GM12873 (cell line): Measurements from ENCODE around the gene ZMPSTE24.

Experiments used
- TF ChIP-seq, protein P1 (sequence below): IDR thresholded peaks from 2 replicates; pipeline ENCODE4 v1.5.1; 2012; ENCODE audit warnings: low read depth, mild to moderate bottlenecking, moderate library complexity, low read length, control low read depth; ENCODE audit not compliant: insufficient read depth; ENCODE audit errors: missing control alignments

ZMPSTE24 gene

DNA sequence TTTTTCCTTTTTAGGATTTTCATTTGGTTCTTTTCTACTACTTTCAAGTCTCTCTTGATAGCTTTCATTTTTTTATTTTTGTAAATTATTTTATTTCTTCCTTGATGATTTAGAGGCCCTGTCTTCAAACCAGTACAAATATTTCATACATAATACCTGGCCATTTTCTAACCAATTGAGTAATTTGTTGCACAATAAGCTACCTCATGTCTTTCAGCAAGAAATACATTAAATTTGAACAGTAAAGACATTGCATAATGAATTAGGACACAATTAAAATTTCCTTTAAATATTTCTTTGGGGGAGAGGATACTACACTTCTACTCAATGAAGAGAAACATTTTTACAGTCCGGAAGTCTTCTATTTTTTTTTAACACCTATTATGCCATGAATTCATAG is 74.7 kb downstream of the ZMPSTE24 start:
- TF ChIP-seq, protein P1, sequence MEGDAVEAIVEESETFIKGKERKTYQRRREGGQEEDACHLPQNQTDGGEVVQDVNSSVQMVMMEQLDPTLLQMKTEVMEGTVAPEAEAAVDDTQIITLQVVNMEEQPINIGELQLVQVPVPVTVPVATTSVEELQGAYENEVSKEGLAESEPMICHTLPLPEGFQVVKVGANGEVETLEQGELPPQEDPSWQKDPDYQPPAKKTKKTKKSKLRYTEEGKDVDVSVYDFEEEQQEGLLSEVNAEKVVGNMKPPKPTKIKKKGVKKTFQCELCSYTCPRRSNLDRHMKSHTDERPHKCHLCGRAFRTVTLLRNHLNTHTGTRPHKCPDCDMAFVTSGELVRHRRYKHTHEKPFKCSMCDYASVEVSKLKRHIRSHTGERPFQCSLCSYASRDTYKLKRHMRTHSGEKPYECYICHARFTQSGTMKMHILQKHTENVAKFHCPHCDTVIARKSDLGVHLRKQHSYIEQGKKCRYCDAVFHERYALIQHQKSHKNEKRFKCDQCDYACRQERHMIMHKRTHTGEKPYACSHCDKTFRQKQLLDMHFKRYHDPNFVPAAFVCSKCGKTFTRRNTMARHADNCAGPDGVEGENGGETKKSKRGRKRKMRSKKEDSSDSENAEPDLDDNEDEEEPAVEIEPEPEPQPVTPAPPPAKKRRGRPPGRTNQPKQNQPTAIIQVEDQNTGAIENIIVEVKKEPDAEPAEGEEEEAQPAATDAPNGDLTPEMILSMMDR = no peak

DNA sequence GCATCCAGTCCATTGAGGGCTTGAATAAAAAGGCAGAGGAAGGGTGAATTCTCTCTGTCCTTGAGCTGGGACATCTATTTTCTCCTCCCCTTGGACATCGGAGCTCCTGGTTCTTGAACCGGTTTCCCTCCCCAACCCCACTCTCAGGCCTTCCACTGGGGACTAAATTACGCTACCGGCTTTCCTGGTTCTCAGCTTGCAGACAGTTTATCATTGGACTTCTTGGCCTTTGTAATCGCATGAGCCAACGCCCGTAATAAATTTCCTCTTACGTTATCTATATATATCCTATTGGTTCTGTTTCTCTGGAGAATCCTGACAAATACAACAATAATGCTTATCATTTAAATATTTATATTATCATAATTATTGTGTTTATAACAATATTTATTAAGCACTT is 79.4 kb downstream of the ZMPSTE24 start:
- TF ChIP-seq, protein P1 = no peak

DNA sequence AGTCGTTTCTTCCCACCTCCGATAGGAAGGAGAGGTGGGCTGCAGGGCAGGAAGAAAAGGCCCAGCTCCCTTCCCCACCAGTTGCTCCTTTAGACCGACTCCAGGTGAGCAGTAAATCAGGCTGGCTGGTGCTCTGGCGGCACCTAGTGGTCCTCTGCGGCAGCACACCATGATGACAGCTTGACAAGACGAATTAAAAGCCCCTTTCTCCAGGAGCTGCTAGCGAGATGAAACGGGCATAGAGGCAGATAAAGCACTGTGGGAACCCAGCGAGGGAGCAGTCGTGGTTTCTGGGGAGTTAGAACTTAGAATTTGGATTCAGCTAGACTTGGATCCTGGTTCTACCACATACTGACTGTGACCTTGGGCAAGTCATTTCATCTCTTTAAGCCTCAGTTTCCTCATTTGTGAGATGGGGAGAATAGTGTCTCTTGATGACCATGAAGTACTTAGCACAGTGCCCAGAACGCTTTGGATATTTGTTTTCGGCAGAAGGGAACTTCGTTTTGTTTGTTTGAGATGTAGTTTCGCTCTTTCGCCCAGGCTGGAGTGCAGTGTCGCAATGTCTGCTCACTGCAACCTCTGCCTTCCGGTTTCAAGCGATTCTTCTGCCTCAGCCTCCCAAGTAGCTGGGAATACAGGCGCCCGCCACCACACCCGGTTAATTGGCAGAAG is 80.8 kb downstream of the ZMPSTE24 start:
- TF ChIP-seq, protein P1 = peak; percentile 100

DNA sequence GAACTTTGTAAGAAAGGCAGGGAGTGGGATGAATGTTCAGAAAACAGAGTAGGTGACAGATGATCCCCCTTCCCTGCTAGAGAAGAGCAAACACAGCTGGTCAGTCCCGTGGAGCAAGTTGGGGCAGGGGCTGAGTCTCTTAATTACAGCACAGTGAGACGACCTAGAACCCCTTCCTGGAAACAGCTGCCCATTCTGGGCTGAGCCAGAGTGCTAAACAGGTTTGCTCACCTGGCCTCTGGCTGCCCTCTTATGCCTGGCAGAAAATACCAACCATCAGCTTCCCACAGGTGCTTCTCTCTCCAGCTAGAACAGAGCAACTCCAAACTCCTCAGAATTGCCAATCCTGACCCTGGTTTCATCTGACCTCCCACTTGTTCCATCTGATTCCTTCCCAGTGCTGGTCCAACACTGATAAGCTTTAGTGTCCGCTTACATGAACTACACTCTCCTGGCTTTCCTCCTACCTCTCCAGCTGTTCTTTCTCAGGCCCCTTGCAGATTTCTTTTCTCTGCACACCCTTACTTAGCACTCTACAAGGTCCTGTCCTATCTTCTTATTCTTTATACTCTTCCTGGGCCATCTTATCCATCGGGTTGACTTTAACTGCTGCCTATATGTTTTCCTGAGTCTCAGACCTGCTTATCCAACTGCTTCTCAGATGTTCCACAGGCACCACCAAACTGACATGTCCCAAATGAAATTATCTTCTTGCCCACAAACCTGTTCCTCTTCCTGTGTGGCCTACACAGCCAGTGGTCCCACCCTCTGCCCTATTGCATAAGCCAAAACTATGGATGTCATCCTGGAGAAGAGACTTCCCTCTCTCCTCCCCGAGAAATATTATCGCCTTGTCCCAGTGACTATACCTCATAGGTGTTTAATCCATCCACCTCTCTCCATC is 81.6 kb downstream of the ZMPSTE24 start:
- TF ChIP-seq, protein P1 = no peak

DNA sequence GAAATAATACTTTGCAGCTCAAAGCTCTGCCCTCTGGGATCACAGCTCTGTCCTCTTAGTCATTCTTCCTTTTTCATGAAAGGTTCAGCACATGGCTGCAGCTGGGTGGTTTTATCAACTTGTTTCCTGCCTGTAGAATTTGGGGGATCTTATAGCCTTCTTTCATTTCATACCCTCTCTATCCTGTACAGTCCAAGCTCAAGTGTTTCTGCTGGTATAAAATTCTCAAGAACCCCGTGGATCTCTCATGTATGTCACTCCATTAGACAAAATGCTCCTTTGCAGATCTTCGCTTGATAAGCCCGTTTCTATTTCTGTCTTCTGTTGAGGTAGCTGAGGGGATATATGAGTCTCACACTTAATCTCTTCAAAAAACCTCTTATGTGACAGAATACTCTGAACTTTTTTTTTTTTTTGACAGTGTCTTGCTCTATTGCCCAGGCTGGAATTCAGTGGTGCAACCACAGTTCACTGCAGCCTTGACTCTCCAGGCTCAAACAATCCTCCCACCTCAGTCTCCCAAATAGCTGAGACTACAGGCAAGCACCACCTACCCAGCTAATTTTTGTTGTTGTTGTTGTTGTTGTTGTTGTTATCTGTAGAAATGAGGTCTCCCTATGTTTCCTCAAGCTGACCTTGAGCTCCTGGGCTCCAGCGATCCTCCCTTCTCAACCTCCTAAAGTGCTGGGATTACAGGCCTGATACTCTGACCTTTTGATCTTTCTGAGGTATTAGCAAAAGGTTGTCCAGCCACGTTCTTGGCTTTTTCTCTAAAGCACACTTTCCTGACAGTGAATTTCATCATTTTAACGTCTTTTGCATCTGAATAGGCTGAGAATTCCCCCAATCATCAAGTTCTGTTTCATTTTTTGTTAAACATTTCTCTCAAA is 83.7 kb downstream of the ZMPSTE24 start:
- TF ChIP-seq, protein P1 = no peak
